ENCODE results near the gene BORA. TPM values are rescaled to one million over a fixed set of nuclear protein-coding genes. Genes with fewer than 3 reads are reported as not detected.

The BORA gene
- 1 to 10 TPM; 2.0 to 8.5 (median 4.5) TPM for total RNA-seq
- 1 to 10 TPM; 2.7 to 3.4 (median 3.1) TPM for polyA plus RNA-seq
- long read RNA-seq, donor 1, partial matches to known transcripts = 0 of 1 reads
- long read RNA-seq, donor 1, other reads (novel, unspliced or antisense) = 0 of 1 reads
- long read RNA-seq, donor 2, partial matches to known transcripts = 0 of 1 reads
- long read RNA-seq, donor 2, other reads (novel, unspliced or antisense) = 0 of 1 reads
- long read RNA-seq, donor 3 = 0 reads
- long read RNA-seq, donor 4 = 0 reads
- long read RNA-seq, donor 5, partial matches to known transcripts = 0 of 1 reads
- long read RNA-seq, donor 5, other reads (novel, unspliced or antisense) = 0 of 1 reads
- long read RNA-seq, donor 6, partial matches to known transcripts = 38 of 43 reads
- long read RNA-seq, donor 6, other reads (novel, unspliced or antisense) = 0 of 43 reads
- long read RNA-seq, donor 7, partial matches to known transcripts = 0 of 1 reads
- long read RNA-seq, donor 7, other reads (novel, unspliced or antisense) = 0 of 1 reads
- long read RNA-seq, donor 8 = 0 reads
- long read RNA-seq, donor 9, partial matches to known transcripts = 0 of 1 reads
- long read RNA-seq, donor 9, other reads (novel, unspliced or antisense) = 0 of 1 reads
- long read RNA-seq, donor 10, partial matches to known transcripts = 0 of 1 reads
- long read RNA-seq, donor 10, other reads (novel, unspliced or antisense) = 0 of 1 reads

- H3K27ac ChIP-seq = peak within 1 kb of the TSS; percentile 69 to 83 (median 80)
- WGBS, 5 donors = 0% methylated on average over 22 to 71 of the region's 71 CpGs
Observed at GRCh38 chr13:72727417-72728289, at the start of gene BORA, which contains the start of gene MZT1. TSS of gene BORA (plus strand) at chr13:72727923. CDS start at chr13:72728941, 1,018 bp downstream. TSS of gene MZT1 (minus strand) at chr13:72727629. CDS start at chr13:72727602, 27 bp downstream.

DNA sequence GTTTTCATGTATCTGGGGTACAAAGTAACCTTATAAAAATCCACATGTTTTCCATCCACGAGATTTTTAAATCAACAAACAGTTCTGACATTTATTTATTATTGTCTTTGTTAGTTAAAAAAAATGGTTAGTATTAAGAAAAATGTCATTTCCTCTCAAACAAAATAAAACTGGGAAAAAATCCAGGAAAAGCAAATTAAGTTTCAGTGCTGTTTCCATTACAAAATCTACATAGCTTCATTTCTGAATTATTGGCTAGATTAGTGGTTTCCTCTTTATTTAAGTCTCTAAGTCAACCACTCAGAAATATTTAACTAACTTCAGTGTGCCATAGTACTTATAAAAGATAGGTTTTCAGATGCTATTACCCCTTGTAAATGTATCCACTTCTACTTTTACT is 49.4 kb upstream of the BORA start:
- WGBS, 5 donors = 16 to 43% (median 24%) methylated on average over 1 of the region's 1 CpG
- Histone ChIP-seq H3K4me3 (no peak overlapping the region), H3K27me3 (no peaks in the 10 kb centered on the region), H3K36me3 (no peaks in the 10 kb centered on the region), H3K27ac (no peak overlapping the region), H3K9me3 (no peaks in the 10 kb centered on the region), H3K4me1 (no peaks in the 10 kb centered on the region)
- intact Hi-C loops (cut with DNase I; ENCODE audit: low total_unique reads) = no loop called here
- no peak for DNase-seq
- TF ChIP-seq EP300 (IDR thresholded peaks at IDR 0.05) = no peak
- no peak for TF ChIP-seq POLR2AphosphoS5 (IDR thresholded peaks at IDR 0.05)
- no peak for TF ChIP-seq POLR2A (IDR thresholded peaks at IDR 0.05)
- TF ChIP-seq CTCF (IDR thresholded peaks at IDR 0.05) = no peak

More at GRCh38 chr13:72727417-72728289, at the start of gene BORA, which contains the start of gene MZT1:
- peak; percentile 95 to 99 for DNase-seq
- TF ChIP-seq EP300 (IDR thresholded peaks at IDR 0.05) (no peak), POLR2A (IDR thresholded peaks at IDR 0.05) (no peak), POLR2AphosphoS5 (IDR thresholded peaks at IDR 0.05) (peak; percentile 32 to 92 (median 66)), CTCF (IDR thresholded peaks at IDR 0.05) (no peak)
- no peaks in the 10 kb centered on the region for H3K9me3 ChIP-seq
- H3K27me3 ChIP-seq = no peaks in the 10 kb centered on the region
- intact Hi-C loops (cut with DNase I; ENCODE audit: low total_unique reads) = no loop called here
- H3K4me1 ChIP-seq = peaks cover 0 to 33% (median 32%) of the 10 kb centered on the region in 4 donors
- H3K36me3 ChIP-seq = peaks cover 0 to 10% (median 0%) of the 10 kb centered on the region in 4 donors
- H3K4me3 ChIP-seq = peak within 1 kb of the TSS; percentile 60 to 99 (median 92)

DNA sequence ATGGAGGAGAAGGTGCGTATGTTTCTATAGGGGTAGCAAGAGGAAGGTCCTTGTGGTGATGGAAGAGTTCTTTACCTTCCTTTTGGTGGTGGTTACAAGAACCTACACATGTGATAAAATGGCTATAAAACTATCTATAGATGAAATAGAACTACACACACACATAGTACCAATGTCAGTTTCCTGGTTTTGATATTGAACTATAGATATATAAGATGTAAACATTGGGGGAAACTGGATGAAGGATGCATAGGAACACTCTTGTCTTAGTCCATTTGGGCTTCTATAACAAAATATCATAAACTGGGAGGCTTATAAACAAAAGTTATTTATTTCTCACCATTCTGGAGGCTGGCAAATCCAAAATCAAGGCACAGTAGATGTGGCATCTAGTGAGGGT is 47.4 kb upstream of the BORA start:
- Histone ChIP-seq H3K27ac (no peak overlapping the region), H3K4me3 (no peak overlapping the region), H3K9me3 (no peaks in the 10 kb centered on the region), H3K27me3 (no peaks in the 10 kb centered on the region), H3K4me1 (no peaks in the 10 kb centered on the region), H3K36me3 (no peaks in the 10 kb centered on the region)
- intact Hi-C loops (cut with DNase I; ENCODE audit: low total_unique reads) = no loop called here
- 89 to 97% (median 95%) methylated on average over 1 of the region's 1 CpG for WGBS, 5 donors
- DNase-seq = no peak
- no peak for TF ChIP-seq CTCF (IDR thresholded peaks at IDR 0.05)
- no peak for TF ChIP-seq POLR2A (IDR thresholded peaks at IDR 0.05)
- TF ChIP-seq EP300 (IDR thresholded peaks at IDR 0.05) = no peak
- TF ChIP-seq POLR2AphosphoS5 (IDR thresholded peaks at IDR 0.05) = no peak

DNA sequence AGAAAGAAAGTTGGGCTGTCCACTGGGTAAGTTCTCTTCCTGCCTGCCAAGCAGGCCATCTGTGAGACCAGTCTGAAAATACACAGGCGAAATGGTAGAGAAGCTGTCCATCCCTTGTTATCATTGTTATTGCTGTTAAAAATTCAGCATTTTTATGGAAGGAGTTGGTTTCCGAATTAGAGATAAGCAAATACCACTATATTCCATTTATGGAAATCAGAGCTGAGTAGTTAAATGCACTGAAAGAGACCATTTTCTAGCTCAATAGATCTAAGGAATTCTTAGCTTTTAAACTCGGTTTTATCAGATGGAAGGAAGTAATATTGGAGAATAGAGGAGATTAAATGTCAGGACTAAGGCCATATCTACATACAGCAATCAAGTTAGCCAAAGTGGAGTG is 41.0 kb upstream of the BORA start:
- Histone ChIP-seq H3K27me3 (no peaks in the 10 kb centered on the region), H3K27ac (no peak overlapping the region), H3K4me1 (no peaks in the 10 kb centered on the region), H3K4me3 (no peak overlapping the region), H3K36me3 (no peaks in the 10 kb centered on the region), H3K9me3 (no peaks in the 10 kb centered on the region)
- no peak for TF ChIP-seq CTCF (IDR thresholded peaks at IDR 0.05)
- no peak for TF ChIP-seq EP300 (IDR thresholded peaks at IDR 0.05)
- TF ChIP-seq POLR2AphosphoS5 (IDR thresholded peaks at IDR 0.05) = no peak
- no peak for TF ChIP-seq POLR2A (IDR thresholded peaks at IDR 0.05)
- DNase-seq = no peak
- intact Hi-C loops (cut with DNase I; ENCODE audit: low total_unique reads) = no loop called here
- 44 to 78% (median 64%) methylated on average over 3 of the region's 3 CpGs for WGBS, 5 donors
